Measurements from ENCODE around the gene DCBLD1.

DCBLD1 gene

DNA sequence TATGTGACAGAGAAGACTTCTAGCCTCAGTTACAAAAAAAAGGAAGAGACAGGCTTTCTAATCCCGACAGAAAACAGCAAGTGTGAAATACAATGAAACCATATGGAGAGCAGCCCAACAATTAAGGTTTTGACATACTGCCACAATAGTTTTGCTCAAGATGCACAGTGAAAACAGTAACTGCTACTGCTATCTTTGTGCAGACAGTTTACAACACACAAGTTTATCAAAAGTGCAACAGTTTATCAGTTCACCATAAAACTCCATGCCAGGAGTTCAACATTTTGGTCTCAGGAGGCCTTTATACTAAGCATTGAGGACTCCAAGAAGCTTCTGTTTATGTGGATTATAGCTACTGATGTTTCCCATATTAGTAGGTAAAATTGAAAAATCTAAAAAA, 82.2 kb downstream of the DCBLD1 start:
- Histone ChIP-seq H3K36me3 (ENCODE audit: control insufficient read depth, insufficient read depth, low read length) (no peaks in the 10 kb centered on the region), H3K4me3 (ENCODE audit: low read depth, low read length) (no peak overlapping the region), H3K79me2 (no peaks in the 10 kb centered on the region)

DNA sequence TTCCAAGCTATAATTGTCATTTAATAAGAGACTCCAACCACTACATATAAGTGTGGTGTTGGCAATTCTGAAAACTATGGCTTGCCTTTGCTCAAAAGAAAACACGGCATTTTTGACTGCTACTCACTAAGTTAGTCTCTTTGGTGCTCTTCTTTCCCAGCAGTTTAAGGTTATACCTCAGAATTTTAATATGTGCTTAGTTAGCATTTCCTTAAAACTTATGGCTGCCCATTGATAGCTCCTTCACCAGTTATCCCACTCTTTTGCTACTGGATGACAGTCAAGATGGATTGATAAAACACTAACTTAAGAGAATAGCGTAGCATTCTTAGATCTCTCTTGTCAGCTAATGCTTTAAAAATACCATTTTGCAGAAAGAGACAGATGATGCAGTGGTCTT, 85.8 kb downstream of the DCBLD1 start:
- TF ChIP-seq, protein P1, sequence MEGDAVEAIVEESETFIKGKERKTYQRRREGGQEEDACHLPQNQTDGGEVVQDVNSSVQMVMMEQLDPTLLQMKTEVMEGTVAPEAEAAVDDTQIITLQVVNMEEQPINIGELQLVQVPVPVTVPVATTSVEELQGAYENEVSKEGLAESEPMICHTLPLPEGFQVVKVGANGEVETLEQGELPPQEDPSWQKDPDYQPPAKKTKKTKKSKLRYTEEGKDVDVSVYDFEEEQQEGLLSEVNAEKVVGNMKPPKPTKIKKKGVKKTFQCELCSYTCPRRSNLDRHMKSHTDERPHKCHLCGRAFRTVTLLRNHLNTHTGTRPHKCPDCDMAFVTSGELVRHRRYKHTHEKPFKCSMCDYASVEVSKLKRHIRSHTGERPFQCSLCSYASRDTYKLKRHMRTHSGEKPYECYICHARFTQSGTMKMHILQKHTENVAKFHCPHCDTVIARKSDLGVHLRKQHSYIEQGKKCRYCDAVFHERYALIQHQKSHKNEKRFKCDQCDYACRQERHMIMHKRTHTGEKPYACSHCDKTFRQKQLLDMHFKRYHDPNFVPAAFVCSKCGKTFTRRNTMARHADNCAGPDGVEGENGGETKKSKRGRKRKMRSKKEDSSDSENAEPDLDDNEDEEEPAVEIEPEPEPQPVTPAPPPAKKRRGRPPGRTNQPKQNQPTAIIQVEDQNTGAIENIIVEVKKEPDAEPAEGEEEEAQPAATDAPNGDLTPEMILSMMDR (IDR thresholded peaks at IDR 0.05), result no peak
- H3K4me3 ChIP-seq (ENCODE audit: low read depth, low read length), result no peak overlapping the region
- no peak overlapping the region for H3K9ac ChIP-seq
- no peaks in the 10 kb centered on the region for H3K27me3 ChIP-seq (ENCODE audit: control insufficient read depth, insufficient read depth, low read length)
- no peaks in the 10 kb centered on the region for H3K4me1 ChIP-seq
- H3K79me2 ChIP-seq, result no peaks in the 10 kb centered on the region
- no peaks in the 10 kb centered on the region for H3K36me3 ChIP-seq (ENCODE audit: control insufficient read depth, insufficient read depth, low read length)
- no peak overlapping the region for H3K27ac ChIP-seq
- no peak overlapping the region for H2AFZ ChIP-seq
- H3K9me3 ChIP-seq (ENCODE audit: control insufficient read depth, low read length), result no peaks in the 10 kb centered on the region
- no peak overlapping the region for H3K4me2 ChIP-seq (ENCODE audit: low read length)

More for the DNA sequence above, 82.2 kb downstream of the DCBLD1 start:
- TF ChIP-seq, protein P1 (IDR thresholded peaks at IDR 0.05), result no peak
- H3K9ac ChIP-seq, result no peak overlapping the region
- H3K9me3 ChIP-seq (ENCODE audit: control insufficient read depth, low read length), result no peaks in the 10 kb centered on the region
- no peaks in the 10 kb centered on the region for H3K4me1 ChIP-seq
- H3K27me3 ChIP-seq (ENCODE audit: control insufficient read depth, insufficient read depth, low read length), result no peaks in the 10 kb centered on the region
- H3K27ac ChIP-seq, result no peak overlapping the region
- no peak overlapping the region for H3K4me2 ChIP-seq (ENCODE audit: low read length)
- H2AFZ ChIP-seq, result no peak overlapping the region

DNA sequence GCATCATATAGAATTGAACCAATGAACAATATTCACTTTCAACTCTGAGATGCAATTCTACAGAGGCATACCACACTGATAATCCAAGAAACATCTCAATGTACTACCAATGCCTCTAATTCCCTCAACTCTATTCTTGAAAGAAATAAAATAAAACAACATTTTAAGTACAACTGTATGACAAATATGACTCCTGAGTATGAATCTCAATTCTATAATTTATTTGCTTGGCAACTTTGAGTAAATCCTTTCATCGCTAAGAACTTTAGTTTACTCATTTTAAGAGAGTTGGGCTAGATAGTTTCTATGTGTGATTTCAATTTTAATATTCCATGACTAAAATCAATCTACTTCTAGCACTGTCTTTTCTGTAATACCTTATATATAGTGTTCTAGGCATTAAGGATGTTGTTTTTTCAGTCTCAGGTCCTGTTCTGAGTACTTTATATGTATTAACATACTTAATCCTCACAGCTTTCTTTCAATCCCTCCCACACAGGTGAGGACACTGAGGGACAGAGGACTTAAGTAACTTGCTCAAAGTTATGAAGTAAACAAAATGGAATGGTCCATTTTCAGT, 86.4 kb downstream of the DCBLD1 start:
- Histone ChIP-seq H3K27me3 (ENCODE audit: control insufficient read depth, insufficient read depth, low read length) (no peaks in the 10 kb centered on the region), H3K79me2 (no peaks in the 10 kb centered on the region), H3K4me1 (no peaks in the 10 kb centered on the region), H3K4me3 (ENCODE audit: low read depth, low read length) (no peak overlapping the region), H3K4me2 (ENCODE audit: low read length) (no peak overlapping the region), H3K9me3 (ENCODE audit: control insufficient read depth, low read length) (no peaks in the 10 kb centered on the region), H3K36me3 (ENCODE audit: control insufficient read depth, insufficient read depth, low read length) (no peaks in the 10 kb centered on the region), H3K27ac (no peak overlapping the region), H2AFZ (no peak overlapping the region), H3K9ac (no peak overlapping the region)
- TF ChIP-seq, protein P1 (IDR thresholded peaks at IDR 0.05), result no peak

DNA sequence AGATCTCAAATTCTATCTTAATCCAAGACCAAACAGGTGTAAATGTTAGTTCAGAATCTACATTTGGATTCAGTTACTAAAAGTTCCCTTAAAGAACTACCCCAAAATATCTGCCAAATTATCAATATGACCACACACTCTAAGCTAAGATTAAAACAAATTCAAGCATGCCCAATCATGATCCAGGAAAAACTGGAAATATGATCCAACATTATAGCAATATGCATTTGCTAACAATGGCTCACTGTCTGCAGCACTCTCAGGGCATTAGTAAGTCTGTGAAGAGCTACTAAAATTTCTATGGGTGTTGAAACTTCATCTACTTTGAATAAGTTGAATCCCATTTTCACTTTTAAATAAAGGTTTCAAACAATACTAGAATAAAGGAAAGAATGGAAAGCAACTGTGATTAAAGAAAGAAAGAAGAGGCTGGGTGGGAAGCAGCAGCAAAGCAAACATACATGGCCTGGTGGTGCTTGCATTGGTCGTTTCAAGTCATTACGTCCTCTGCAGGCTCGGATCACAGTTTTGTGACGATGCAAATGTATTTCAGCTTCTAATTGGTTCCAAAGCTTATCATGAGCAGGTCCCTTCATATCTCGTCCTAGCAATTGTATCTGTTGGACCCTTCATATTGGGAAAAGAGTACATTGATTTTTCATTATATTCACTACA, 90.7 kb downstream of the DCBLD1 start:
- no peaks in the 10 kb centered on the region for H3K36me3 ChIP-seq (ENCODE audit: control insufficient read depth, insufficient read depth, low read length)
- TF ChIP-seq, protein P1 (IDR thresholded peaks at IDR 0.05), result no peak

DNA sequence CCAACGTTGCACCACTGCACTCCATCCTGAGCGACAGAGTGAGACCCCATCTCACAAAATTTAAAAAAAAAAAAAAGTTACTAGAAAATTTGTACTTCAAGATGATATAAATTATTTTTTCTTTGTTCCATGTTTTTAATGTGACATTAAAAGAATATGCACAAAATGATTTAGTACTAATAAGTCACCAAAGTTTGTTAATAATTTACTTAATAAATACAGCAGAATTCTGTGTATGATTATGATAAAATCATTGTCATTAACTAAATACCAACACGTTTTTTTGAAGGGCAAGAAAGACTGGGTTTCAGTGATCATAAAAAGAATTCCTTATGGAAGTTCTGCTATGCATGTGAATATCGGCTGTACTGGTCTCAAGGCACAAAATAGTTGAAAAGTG, 91.7 kb downstream of the DCBLD1 start:
- Histone ChIP-seq H3K27ac (no peak overlapping the region), H3K9me3 (ENCODE audit: control insufficient read depth, low read length) (no peaks in the 10 kb centered on the region), H3K4me3 (ENCODE audit: low read depth, low read length) (no peak overlapping the region), H3K36me3 (ENCODE audit: control insufficient read depth, insufficient read depth, low read length) (no peaks in the 10 kb centered on the region), H3K27me3 (ENCODE audit: control insufficient read depth, insufficient read depth, low read length) (no peaks in the 10 kb centered on the region), H2AFZ (no peak overlapping the region), H3K4me2 (ENCODE audit: low read length) (no peak overlapping the region), H3K79me2 (no peaks in the 10 kb centered on the region), H3K4me1 (no peaks in the 10 kb centered on the region), H3K9ac (no peak overlapping the region)
- TF ChIP-seq, protein P1 (IDR thresholded peaks at IDR 0.05), result no peak

More for the DNA sequence above, 90.7 kb downstream of the DCBLD1 start:
- Histone ChIP-seq H2AFZ (no peak overlapping the region), H3K9me3 (ENCODE audit: control insufficient read depth, low read length) (no peaks in the 10 kb centered on the region), H3K4me3 (ENCODE audit: low read depth, low read length) (no peak overlapping the region), H3K27ac (no peak overlapping the region), H3K79me2 (no peaks in the 10 kb centered on the region), H3K4me1 (no peaks in the 10 kb centered on the region), H3K4me2 (ENCODE audit: low read length) (no peak overlapping the region), H3K27me3 (ENCODE audit: control insufficient read depth, insufficient read depth, low read length) (no peaks in the 10 kb centered on the region), H3K9ac (no peak overlapping the region)
